GM12873 (cell line): ENCODE measurements around the gene MAP4.

Experiments used
- TF ChIP-seq, protein P1 (sequence below): IDR thresholded peaks from 2 replicates; pipeline ENCODE4 v1.5.1; 2012; ENCODE audit warnings: low read depth, mild to moderate bottlenecking, moderate library complexity, low read length, control low read depth; ENCODE audit not compliant: insufficient read depth; ENCODE audit errors: missing control alignments

Gene MAP4

GRCh38 chr3:47890126-47890827 lies 125.9 kb downstream of the MAP4 start:
- TF ChIP-seq, protein P1, sequence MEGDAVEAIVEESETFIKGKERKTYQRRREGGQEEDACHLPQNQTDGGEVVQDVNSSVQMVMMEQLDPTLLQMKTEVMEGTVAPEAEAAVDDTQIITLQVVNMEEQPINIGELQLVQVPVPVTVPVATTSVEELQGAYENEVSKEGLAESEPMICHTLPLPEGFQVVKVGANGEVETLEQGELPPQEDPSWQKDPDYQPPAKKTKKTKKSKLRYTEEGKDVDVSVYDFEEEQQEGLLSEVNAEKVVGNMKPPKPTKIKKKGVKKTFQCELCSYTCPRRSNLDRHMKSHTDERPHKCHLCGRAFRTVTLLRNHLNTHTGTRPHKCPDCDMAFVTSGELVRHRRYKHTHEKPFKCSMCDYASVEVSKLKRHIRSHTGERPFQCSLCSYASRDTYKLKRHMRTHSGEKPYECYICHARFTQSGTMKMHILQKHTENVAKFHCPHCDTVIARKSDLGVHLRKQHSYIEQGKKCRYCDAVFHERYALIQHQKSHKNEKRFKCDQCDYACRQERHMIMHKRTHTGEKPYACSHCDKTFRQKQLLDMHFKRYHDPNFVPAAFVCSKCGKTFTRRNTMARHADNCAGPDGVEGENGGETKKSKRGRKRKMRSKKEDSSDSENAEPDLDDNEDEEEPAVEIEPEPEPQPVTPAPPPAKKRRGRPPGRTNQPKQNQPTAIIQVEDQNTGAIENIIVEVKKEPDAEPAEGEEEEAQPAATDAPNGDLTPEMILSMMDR: no peak

DNA sequence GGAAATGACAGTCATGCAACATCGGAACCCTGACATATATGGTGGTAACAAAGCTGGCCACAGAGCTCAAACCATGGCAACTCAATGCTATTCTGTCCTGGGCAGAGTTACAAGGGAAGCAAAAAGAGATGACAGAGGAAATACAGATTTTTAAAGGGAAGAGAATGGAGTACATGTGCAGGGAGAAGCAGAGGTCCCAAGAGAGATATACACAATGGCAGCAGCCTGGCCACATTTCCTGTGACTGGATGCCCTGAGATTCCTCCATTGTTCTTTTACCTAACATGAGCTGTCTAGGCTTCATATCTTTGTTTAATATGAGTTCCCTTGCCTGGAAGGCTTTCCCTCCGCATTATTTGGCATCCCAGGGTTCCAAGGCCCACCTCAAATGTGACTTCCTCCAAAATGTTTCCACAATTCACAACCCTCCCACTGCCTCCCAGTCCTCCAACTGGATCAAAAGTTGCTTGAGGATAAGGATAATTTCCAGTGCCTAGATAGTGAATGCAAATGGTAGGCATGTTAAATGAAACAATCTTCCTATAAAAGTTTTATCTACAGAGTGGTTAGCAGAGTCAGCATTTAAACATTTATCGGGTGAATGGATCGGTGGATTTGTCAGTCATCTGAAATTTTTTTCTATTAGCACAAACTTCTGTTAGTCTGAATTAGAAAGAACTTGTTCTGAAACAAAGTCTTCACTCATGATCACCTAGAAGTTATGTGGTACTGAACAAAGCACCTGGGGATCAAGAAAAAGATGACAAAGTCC lies 127.0 kb downstream of the MAP4 start:
- TF ChIP-seq, protein P1: no peak

DNA sequence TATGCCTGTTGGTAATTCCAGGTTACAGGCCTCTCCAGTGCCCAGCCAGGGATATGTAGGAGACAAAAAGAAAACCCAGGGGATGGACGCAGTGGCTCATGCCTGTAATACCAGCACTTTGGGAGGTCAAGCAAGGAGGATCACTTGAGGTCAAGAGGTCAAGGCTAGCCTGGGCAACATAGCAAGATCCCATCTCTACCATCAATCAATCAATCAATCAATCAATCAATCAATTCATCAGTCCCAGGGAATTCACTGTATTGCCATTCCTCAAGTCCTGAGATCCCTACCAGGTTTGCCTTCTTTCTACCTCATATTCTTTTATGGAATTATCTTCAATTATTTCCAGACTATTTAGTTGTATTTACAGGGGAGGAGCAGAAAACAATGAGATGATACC lies 131.0 kb downstream of the MAP4 start:
- TF ChIP-seq, protein P1: no peak

DNA sequence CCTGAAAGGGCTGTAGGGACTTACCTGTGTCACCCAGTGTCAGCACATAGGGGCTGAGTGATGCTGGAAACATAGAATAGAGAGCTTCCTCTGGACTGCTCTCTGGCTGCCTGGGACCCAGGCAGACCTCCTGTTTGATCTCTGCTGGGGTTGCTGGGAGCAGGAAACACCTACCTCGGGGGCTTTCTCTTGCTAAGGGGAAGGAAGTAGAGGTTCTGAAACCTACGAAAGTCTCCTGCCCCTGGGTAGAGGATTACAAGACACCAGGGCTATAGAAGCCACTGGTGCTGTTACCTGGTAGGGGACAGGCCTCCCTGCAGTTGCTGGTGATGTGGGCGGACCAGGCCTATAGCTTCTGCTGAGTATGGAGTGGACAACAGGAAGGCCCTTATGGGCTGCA lies 131.6 kb downstream of the MAP4 start:
- TF ChIP-seq, protein P1: no peak

DNA sequence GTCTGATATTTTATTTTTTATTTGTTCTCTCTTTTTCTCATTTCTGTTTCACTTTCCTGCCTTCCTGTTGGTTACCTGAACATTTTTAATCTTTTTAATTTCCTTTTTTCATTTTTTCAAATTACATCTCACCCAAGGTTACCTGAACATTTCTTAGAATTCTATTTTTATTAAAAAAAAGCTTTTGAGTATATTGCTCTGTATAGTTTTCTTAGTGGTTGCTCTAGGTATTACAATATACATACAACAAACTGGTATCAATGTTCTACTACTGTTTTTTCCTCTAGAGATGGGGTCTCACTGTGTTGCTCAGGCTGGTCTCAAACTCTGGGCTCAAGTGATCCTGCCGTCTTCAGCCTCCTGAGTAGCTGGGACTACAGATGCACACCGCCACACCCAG lies 133.9 kb downstream of the MAP4 start:
- TF ChIP-seq, protein P1: peak; percentile 7

DNA sequence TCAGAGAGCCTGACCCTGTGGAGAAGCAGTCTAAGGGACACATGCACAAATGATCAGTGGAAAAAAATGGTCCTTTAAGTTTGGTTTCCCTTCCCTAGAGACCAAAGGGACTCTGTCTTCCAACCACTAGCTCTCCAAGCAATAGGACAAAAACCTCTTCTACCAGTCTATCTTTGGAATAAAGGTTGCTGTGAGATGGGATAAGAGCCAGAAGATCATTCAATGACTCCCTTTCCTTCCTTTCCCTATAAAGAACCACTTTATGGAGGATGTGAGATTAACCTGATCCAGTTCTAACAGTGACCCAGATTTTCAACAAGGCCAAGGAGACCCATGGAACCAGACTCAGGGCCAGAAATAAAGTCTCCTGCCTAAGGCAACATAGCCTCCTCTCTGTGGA lies 138.5 kb downstream of the MAP4 start:
- TF ChIP-seq, protein P1: no peak

GRCh38 chr3:47877290-47877689 lies 138.9 kb downstream of the MAP4 start:
- TF ChIP-seq, protein P1: no peak
